ENCODE measurements around the gene FOXG1. TPM values are rescaled to one million over a fixed set of nuclear protein-coding genes. Genes with fewer than 3 reads are reported as not detected.

FOXG1 gene
- total RNA-seq, 3 donors from 2014 or later: not detected

DNA sequence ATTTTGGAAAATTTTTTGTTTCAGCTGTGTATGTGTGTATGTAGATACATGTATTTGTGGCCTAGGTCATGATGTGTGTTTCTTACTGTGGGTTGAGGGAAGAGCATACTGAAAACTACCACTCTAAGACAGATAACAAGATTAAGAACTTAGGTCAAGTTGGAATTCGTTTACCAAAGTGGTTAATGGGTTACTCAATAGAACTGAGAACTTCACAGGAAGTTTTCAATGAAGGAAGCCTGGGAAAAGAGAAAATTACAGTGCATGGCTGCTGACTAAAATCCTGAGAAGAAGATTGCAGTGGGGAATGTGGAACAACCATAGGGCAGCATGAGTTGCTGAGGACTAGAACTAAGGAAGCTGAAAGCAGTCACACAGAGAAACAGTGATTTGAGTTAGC, 21.4 kb upstream of the FOXG1 start:
- Histone ChIP-seq H3K9me3 (peaks cover 3 to 9% of the 10 kb centered on the region in 2 donors), H3K4me3 (no peak overlapping the region), H3K27me3 (peaks cover 0 to 21% of the 10 kb centered on the region in 2 donors), H3K4me1 (no peaks in the 10 kb centered on the region), H3K36me3 (no peaks in the 10 kb centered on the region), H3K27ac (no peak overlapping the region)
- no peak for DNase-seq (ENCODE audit: low spot score in 2 of 2)
- TF ChIP-seq, protein P1, sequence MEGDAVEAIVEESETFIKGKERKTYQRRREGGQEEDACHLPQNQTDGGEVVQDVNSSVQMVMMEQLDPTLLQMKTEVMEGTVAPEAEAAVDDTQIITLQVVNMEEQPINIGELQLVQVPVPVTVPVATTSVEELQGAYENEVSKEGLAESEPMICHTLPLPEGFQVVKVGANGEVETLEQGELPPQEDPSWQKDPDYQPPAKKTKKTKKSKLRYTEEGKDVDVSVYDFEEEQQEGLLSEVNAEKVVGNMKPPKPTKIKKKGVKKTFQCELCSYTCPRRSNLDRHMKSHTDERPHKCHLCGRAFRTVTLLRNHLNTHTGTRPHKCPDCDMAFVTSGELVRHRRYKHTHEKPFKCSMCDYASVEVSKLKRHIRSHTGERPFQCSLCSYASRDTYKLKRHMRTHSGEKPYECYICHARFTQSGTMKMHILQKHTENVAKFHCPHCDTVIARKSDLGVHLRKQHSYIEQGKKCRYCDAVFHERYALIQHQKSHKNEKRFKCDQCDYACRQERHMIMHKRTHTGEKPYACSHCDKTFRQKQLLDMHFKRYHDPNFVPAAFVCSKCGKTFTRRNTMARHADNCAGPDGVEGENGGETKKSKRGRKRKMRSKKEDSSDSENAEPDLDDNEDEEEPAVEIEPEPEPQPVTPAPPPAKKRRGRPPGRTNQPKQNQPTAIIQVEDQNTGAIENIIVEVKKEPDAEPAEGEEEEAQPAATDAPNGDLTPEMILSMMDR (IDR thresholded peaks at IDR 0.05): no peak
- TF ChIP-seq POLR2A (IDR thresholded peaks at IDR 0.05): no peak
- TF ChIP-seq POLR2AphosphoS5 (IDR thresholded peaks at IDR 0.05): no peak
- intact Hi-C loops (cut with DNase I; ENCODE audit: low total_unique reads): no loop called here

DNA sequence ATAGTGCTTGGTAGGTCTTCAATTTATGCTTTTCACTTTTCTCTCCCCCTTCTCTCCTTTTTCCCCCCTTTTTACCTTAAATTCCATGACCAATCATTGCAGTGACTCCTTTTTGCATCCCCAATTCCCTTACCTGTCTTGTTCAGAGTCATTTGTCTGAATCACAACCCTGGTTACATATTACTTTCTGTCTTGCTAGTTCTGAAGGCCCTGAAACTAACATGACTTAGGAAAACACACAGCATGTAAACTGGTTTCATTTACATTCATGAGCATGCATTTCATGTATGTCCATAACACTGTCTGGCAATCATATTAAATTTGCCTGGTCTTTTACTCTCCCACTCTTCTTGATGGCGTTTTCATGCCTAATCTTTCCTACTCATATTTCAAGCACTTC, 20.3 kb upstream of the FOXG1 start:
- H3K27me3 ChIP-seq: peaks cover 0 to 25% of the 10 kb centered on the region in 2 donors
- no peak overlapping the region for H3K27ac ChIP-seq
- intact Hi-C loops (cut with DNase I; ENCODE audit: low total_unique reads): no loop called here
- no peaks in the 10 kb centered on the region for H3K36me3 ChIP-seq
- no peak for TF ChIP-seq POLR2A (IDR thresholded peaks at IDR 0.05)
- TF ChIP-seq, protein P1 (IDR thresholded peaks at IDR 0.05): no peak
- no peak for TF ChIP-seq POLR2AphosphoS5 (IDR thresholded peaks at IDR 0.05)
- H3K4me1 ChIP-seq: no peaks in the 10 kb centered on the region
- DNase-seq (ENCODE audit: low spot score in 2 of 2): no peak
- H3K4me3 ChIP-seq: no peak overlapping the region
- peaks cover 3 to 9% of the 10 kb centered on the region in 2 donors for H3K9me3 ChIP-seq

- DNase-seq (ENCODE audit: low spot score in 2 of 2): no peak
- no peaks in the 10 kb centered on the region for H3K4me1 ChIP-seq
- H3K27ac ChIP-seq: no peak overlapping the region
- H3K36me3 ChIP-seq: no peaks in the 10 kb centered on the region
- peaks cover 3 to 9% of the 10 kb centered on the region in 2 donors for H3K9me3 ChIP-seq
- H3K4me3 ChIP-seq: no peak overlapping the region
- TF ChIP-seq POLR2AphosphoS5 (IDR thresholded peaks at IDR 0.05) (no peak), POLR2A (IDR thresholded peaks at IDR 0.05) (no peak)
- TF ChIP-seq, protein P1 (IDR thresholded peaks at IDR 0.05): peak in 1 of 3 donors; percentile 22
- intact Hi-C loops (cut with DNase I; ENCODE audit: low total_unique reads): no loop called here
- peaks cover 0 to 42% of the 10 kb centered on the region in 2 donors for H3K27me3 ChIP-seq
These were observed 15.0 kb upstream of the FOXG1 start for GRCh38 chr14:28751467-28752058.

DNA sequence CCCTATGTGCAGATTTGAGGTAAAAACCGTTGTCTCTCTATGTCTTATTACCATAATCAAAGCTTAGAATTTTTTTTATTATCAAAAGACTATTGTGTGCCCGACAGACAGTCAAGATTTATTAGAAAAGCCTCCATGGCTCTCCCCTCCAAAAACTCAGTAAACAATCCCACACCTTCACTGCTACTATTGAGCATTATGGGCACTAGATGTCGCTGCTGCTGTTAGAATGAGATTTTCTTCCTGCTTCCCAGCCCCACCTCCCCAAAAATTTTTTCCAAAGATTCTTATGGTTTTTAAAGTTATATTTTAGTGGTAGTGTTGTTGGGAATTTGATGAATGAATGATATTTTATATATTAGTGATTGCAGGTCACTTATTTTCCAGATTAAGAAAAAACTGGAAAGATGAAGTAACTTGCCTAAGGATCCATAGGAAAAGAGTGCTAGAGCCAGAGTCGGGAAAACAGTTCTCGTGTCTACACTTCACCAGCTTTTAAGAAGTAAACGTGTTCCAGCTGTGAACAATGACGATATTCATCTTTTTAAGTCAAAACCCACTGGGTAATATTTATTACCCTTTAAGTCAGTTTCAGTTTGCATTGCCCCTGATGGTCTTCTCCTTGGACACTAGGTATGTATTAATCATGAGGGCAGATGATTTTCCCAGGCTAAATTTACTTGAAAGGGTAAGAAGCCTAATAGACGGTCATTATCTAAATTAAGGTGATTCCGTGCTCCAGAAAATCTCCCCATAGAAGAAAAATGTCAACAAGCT, 12.2 kb upstream of the FOXG1 start:
- no peak overlapping the region for H3K4me3 ChIP-seq
- H3K36me3 ChIP-seq: no peaks in the 10 kb centered on the region
- intact Hi-C loops (cut with DNase I; ENCODE audit: low total_unique reads): no loop called here
- no peaks in the 10 kb centered on the region for H3K4me1 ChIP-seq
- TF ChIP-seq POLR2AphosphoS5 (IDR thresholded peaks at IDR 0.05) (no peak), POLR2A (IDR thresholded peaks at IDR 0.05) (no peak)
- TF ChIP-seq, protein P1 (IDR thresholded peaks at IDR 0.05): peak; percentile 37 to 66 (median 43)
- no peaks in the 10 kb centered on the region for H3K9me3 ChIP-seq
- peaks cover 0 to 68% of the 10 kb centered on the region in 2 donors for H3K27me3 ChIP-seq
- DNase-seq (ENCODE audit: low spot score in 2 of 2): no peak
- H3K27ac ChIP-seq: no peak overlapping the region

DNA sequence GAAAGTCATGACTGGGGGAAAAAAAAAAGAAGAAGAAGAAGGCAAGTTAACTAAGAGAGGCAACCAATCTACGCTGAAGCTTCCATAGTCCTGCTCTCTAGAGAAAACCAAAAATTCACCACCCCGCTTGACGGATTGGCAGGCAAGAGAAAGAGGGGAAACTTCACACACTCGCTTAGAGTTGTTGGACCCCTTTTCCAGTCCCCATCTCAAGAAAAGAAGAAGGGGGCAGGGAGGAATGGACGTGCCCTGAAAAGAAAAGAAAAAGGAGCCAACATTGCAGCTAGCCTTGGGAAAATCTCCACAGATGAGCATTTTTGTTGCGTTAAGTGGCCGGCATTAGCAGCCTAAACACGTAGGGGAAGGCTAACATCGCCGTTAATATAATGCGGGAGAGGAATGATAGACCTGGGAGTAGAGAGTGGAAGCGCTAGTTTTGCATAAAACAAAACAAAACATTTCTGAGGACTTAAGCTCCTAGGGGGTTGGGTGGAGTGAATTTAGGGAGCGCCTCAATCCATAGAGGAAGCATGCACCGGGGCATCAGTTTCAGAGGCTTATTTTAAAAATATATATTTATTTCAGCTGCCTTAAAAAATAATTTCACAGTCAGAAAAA, 11.3 kb upstream of the FOXG1 start:
- Histone ChIP-seq H3K36me3 (no peaks in the 10 kb centered on the region), H3K4me3 (no peak overlapping the region)
- intact Hi-C loops (cut with DNase I; ENCODE audit: low total_unique reads): loop anchor here (5.0 kb wide), 1 partner anchor 1948 kb away; no protein-coding TSS in a partner anchor

More for the DNA sequence above, 11.3 kb upstream of the FOXG1 start:
- TF ChIP-seq POLR2AphosphoS5 (IDR thresholded peaks at IDR 0.05) (no peak), POLR2A (IDR thresholded peaks at IDR 0.05) (no peak)
- TF ChIP-seq, protein P1 (IDR thresholded peaks at IDR 0.05): no peak
- H3K27ac ChIP-seq: no peak overlapping the region
- no peak for DNase-seq (ENCODE audit: low spot score in 2 of 2)
- H3K27me3 ChIP-seq: peaks cover 0 to 69% of the 10 kb centered on the region in 2 donors
- H3K9me3 ChIP-seq: no peaks in the 10 kb centered on the region
- no peaks in the 10 kb centered on the region for H3K4me1 ChIP-seq

All from breast epithelium (tissue), 4 donors.